ENCODE data around the gene LIMD2. TPM values are rescaled to one million over a fixed set of nuclear protein-coding genes. Genes with fewer than 3 reads are reported as not detected.

The LIMD2 gene
- total and polyA plus RNA-seq, 2 experiments from 2014 or later = 58.8 to 74.1 TPM

- Histone ChIP-seq H3K27ac (no peak overlapping the region), H3K9me3 (ENCODE audit: low read depth) (no peaks in the 10 kb centered on the region), H3K27me3 (no peaks in the 10 kb centered on the region), H3K36me3 (peaks cover 20% of the 10 kb centered on the region), H3K4me3 (no peak overlapping the region), H3K4me1 (ENCODE audit: low read depth) (no peaks in the 10 kb centered on the region)
- no peak for TF ChIP-seq CTCF (IDR thresholded peaks at IDR 0.05; ENCODE audit: low read depth, low read length)
- peak in 1 of 2 donors; percentile 28 for DNase-seq (ENCODE audit: low read depth in 1 of 2, low spot score in 1 of 2)
Measured at GRCh38 chr17:63685041-63685440, 14.9 kb downstream of the LIMD2 start.

GRCh38 chr17:63682981-63683380 is 16.9 kb downstream of the LIMD2 start:
- TF ChIP-seq CTCF (IDR thresholded peaks at IDR 0.05; ENCODE audit: low read depth, low read length) = no peak
- peaks cover 16% of the 10 kb centered on the region for H3K36me3 ChIP-seq
- no peak for DNase-seq (ENCODE audit: low read depth in 1 of 2, low spot score in 1 of 2)

GRCh38 chr17:63682441-63682840 is 17.5 kb downstream of the LIMD2 start:
- Histone ChIP-seq H3K9me3 (ENCODE audit: low read depth) (no peaks in the 10 kb centered on the region), H3K27me3 (no peaks in the 10 kb centered on the region), H3K4me1 (ENCODE audit: low read depth) (no peaks in the 10 kb centered on the region), H3K27ac (no peak overlapping the region), H3K4me3 (no peak overlapping the region), H3K36me3 (peaks cover 16% of the 10 kb centered on the region)
- no peak for TF ChIP-seq CTCF (IDR thresholded peaks at IDR 0.05; ENCODE audit: low read depth, low read length)
- DNase-seq (ENCODE audit: low read depth in 1 of 2, low spot score in 1 of 2) = no peak

More at GRCh38 chr17:63682981-63683380, 16.9 kb downstream of the LIMD2 start:
- H3K9me3 ChIP-seq (ENCODE audit: low read depth) = no peaks in the 10 kb centered on the region
- H3K27me3 ChIP-seq = no peaks in the 10 kb centered on the region
- H3K4me1 ChIP-seq (ENCODE audit: low read depth) = no peaks in the 10 kb centered on the region
- H3K27ac ChIP-seq = no peak overlapping the region
- no peak overlapping the region for H3K4me3 ChIP-seq

GRCh38 chr17:63681530-63681929 is 18.4 kb downstream of the LIMD2 start:
- Histone ChIP-seq H3K27ac (no peak overlapping the region), H3K4me3 (no peak overlapping the region), H3K27me3 (no peaks in the 10 kb centered on the region), H3K4me1 (ENCODE audit: low read depth) (no peaks in the 10 kb centered on the region), H3K9me3 (ENCODE audit: low read depth) (no peaks in the 10 kb centered on the region), H3K36me3 (peaks cover 16% of the 10 kb centered on the region)
- TF ChIP-seq CTCF (IDR thresholded peaks at IDR 0.05; ENCODE audit: low read depth, low read length) = no peak
- no peak for DNase-seq (ENCODE audit: low read depth in 1 of 2, low spot score in 1 of 2)

- Histone ChIP-seq H3K4me1 (ENCODE audit: low read depth) (peaks cover 8% of the 10 kb centered on the region), H3K27ac (no peak overlapping the region), H3K36me3 (peaks cover 16% of the 10 kb centered on the region), H3K4me3 (no peak overlapping the region), H3K9me3 (ENCODE audit: low read depth) (no peaks in the 10 kb centered on the region), H3K27me3 (no peaks in the 10 kb centered on the region)
- no peak for TF ChIP-seq CTCF (IDR thresholded peaks at IDR 0.05; ENCODE audit: low read depth, low read length)
- DNase-seq (ENCODE audit: low read depth in 1 of 2, low spot score in 1 of 2) = no peak
Measured at GRCh38 chr17:63680700-63681099, 19.2 kb downstream of the LIMD2 start.

- Histone ChIP-seq H3K27ac (no peak overlapping the region), H3K36me3 (peaks cover 9% of the 10 kb centered on the region), H3K4me3 (no peak overlapping the region), H3K9me3 (ENCODE audit: low read depth) (no peaks in the 10 kb centered on the region), H3K27me3 (no peaks in the 10 kb centered on the region), H3K4me1 (ENCODE audit: low read depth) (peaks cover 18% of the 10 kb centered on the region)
- no peak for TF ChIP-seq CTCF (IDR thresholded peaks at IDR 0.05; ENCODE audit: low read depth, low read length)
- no peak for DNase-seq (ENCODE audit: low read depth in 1 of 2, low spot score in 1 of 2)
Measured at GRCh38 chr17:63679214-63679613, 20.7 kb downstream of the LIMD2 start.

Data from cardiac muscle cell (in vitro differentiated cells and primary cell).